HepG2 (cell line): Measurements from ENCODE around the gene NACC2. TPM values are rescaled to one million over a fixed set of nuclear protein-coding genes. Genes with fewer than 3 reads are reported as not detected.

Experiments
- EZH2 ChIP-seq: conservative IDR thresholded peaks from 2 replicates; pipeline ENCODE4 v1.6.1; 2012; ENCODE audit warnings: mild to moderate bottlenecking, low read depth, low read length, moderate library complexity
- GLMP ChIP-seq: sonication (generic); formaldehyde crosslinking; IDR thresholded peaks from 2 replicates; pipeline ENCODE4 v1.9.0; 2021; ENCODE audit warnings: missing genetic modification reagents, mild to moderate bottlenecking, borderline replicate concordance
- GTF2F1 ChIP-seq: fragments of 150-350 bp; IDR thresholded peaks from 2 replicates; pipeline ENCODE4 v1.6.1; 2014; ENCODE audit warnings: low read length
- HIC2 ChIP-seq: sonication (generic); formaldehyde crosslinking; IDR thresholded peaks from 2 replicates; pipeline ENCODE4 v1.9.0; 2022; ENCODE audit warnings: low read depth, missing genetic modification reagents
- HIVEP1 ChIP-seq: sonication (generic); formaldehyde crosslinking; IDR thresholded peaks from 2 replicates; pipeline ENCODE4 v1.4.0; 2020; ENCODE audit warnings: mild to moderate bottlenecking, missing genetic modification reagents
- LCORL ChIP-seq, 2 experiments: fragments of 450-650 bp in 1 of 2; sonication (generic) in 1 of 2; formaldehyde crosslinking in 1 of 2; IDR thresholded peaks; 2 replicates each; pipeline versions ENCODE4 v1.5.0 to v1.6.1; 2017 to 2020; ENCODE audit warnings: antibody characterized with exemption in 1 of 2, missing genetic modification reagents in 1 of 2
- MAFG ChIP-seq: sonication (generic); formaldehyde crosslinking; IDR thresholded peaks from 2 replicates; pipeline ENCODE4 v1.5.1; 2020; ENCODE audit warnings: mild to moderate bottlenecking, missing genetic modification reagents
- PATZ1 ChIP-seq: sonication (generic); formaldehyde crosslinking; IDR thresholded peaks from 2 replicates; pipeline ENCODE4 v1.4.0; 2020; ENCODE audit warnings: missing genetic modification reagents
- PCBP2 ChIP-seq: fragments of 200-400 bp; formaldehyde crosslinking; optimal IDR thresholded peaks from 2 replicates; pipeline ENCODE3; 2018; ENCODE audit warnings: low read length, low read depth; ENCODE audit not compliant: poor library complexity, severe bottlenecking
- PLSCR1 ChIP-seq: sonication (generic); formaldehyde crosslinking; IDR thresholded peaks from 2 replicates; pipeline ENCODE4 v1.5.0; 2020; ENCODE audit warnings: missing genetic modification reagents, mild to moderate bottlenecking, borderline replicate concordance
- SSRP1 ChIP-seq: IDR thresholded peaks from 2 replicates; pipeline ENCODE4 v1.6.1; 2016; ENCODE audit warnings: control low read depth
- ZBTB25 ChIP-seq: IDR thresholded peaks from 2 replicates; pipeline ENCODE4 v1.6.1; 2018; ENCODE audit warnings: missing genetic modification reagents
- ZBTB46 ChIP-seq: sonication (generic); formaldehyde crosslinking; IDR thresholded peaks from 2 replicates; pipeline ENCODE4 v1.4.0; 2020; ENCODE audit warnings: mild to moderate bottlenecking, missing genetic modification reagents, borderline replicate concordance
- ZFP1 ChIP-seq: IDR thresholded peaks from 2 replicates; pipeline ENCODE4 v1.6.1; 2016
- ZNF17 ChIP-seq: sonication (generic); formaldehyde crosslinking; IDR thresholded peaks from 2 replicates; pipeline ENCODE4 v1.5.0; 2020; ENCODE audit warnings: mild to moderate bottlenecking, missing genetic modification reagents
- ZNF513 ChIP-seq: sonication (generic); formaldehyde crosslinking; conservative IDR thresholded peaks from 2 replicates; pipeline ENCODE4 v1.5.0; 2020; ENCODE audit warnings: missing genetic modification reagents
- ZNF619 ChIP-seq: sonication (generic); formaldehyde crosslinking; IDR thresholded peaks from 2 replicates; pipeline ENCODE4 v1.4.0; 2020; ENCODE audit warnings: mild to moderate bottlenecking, missing genetic modification reagents
- ZNF724P ChIP-seq: sonication (generic); formaldehyde crosslinking; IDR thresholded peaks from 2 replicates; pipeline ENCODE4 v1.8.0; 2022; ENCODE audit warnings: missing genetic modification reagents, borderline replicate concordance
- ZNF777 ChIP-seq: sonication (generic); formaldehyde crosslinking; IDR thresholded peaks from 2 replicates; pipeline ENCODE4 v1.4.0; 2020; ENCODE audit warnings: missing genetic modification reagents
- polyA plus RNA-seq, 8 experiments: library from polyadenylated mRNA; depleted of rRNA in 3 of 8; stranded (reverse) in 7 of 8; unstranded in 1 of 8; fragments of >200 nt; fragmentation: Illumina TruSeq in 4 of 8; extraction: Trizol in 4 of 8; gene quantifications; 2 replicates each; pipeline versions ENCODE4 v1.2.1 to v1.2.3, GENCODE V29; 2011 to 2016; ENCODE audit warnings: low read depth in 4 of 8, missing spikeins in 1 of 8, mixed read lengths in 1 of 8; ENCODE audit not compliant: insufficient read depth in 1 of 8
- total RNA-seq, 5 experiments: library from RNA; depleted of rRNA; stranded (reverse); fragments of >200 nt; fragmentation: Illumina TruSeq; extraction: Trizol; gene quantifications; 2 replicates each; pipeline ENCODE4 v1.2.3, GENCODE V29; 2016; ENCODE audit warnings: low read depth in 1 of 5

NACC2 gene
- total and polyA plus RNA-seq, 2 of the 13 experiments (the other 11 are each of a cell fraction or from before 2014, with no cell fraction given) = 5.9 to 12.3 TPM

- TF ChIP-seq ZBTB46 (CRISPR knock-in tag) = no peak
- no peak for TF ChIP-seq ZNF777 (CRISPR knock-in tag)
- no peak for TF ChIP-seq ZBTB25 (CRISPR knock-in tag)
- no peak for TF ChIP-seq EZH2
- 0 out of 2 replicates have a peak, but pooled peaks have one; percentile 43 for TF ChIP-seq HIVEP1 (CRISPR knock-in tag)
- TF ChIP-seq LCORL (IDR thresholded peaks at IDR 0.05) = no peak
- TF ChIP-seq LCORL (CRISPR knock-in tag; IDR thresholded peaks at IDR 0.05) = peak; percentile 55
- TF ChIP-seq GLMP (CRISPR knock-in tag) = no peak
- TF ChIP-seq PCBP2 = no peak
- no peak for TF ChIP-seq ZNF17 (CRISPR knock-in tag)
- no peak for TF ChIP-seq ZNF513 (CRISPR knock-in tag)
- TF ChIP-seq PATZ1 (CRISPR knock-in tag) = peak; percentile 79
- TF ChIP-seq GTF2F1 = no peak
- TF ChIP-seq ZFP1 (CRISPR knock-in tag) = no peak
- TF ChIP-seq ZNF619 (CRISPR knock-in tag) = no peak
- TF ChIP-seq PLSCR1 (CRISPR knock-in tag) = no peak
- no peak for TF ChIP-seq ZNF724P (CRISPR knock-in tag)
- no peak for TF ChIP-seq SSRP1
- TF ChIP-seq MAFG (CRISPR knock-in tag) = no peak
- 0 out of 2 replicates have a peak, but pooled peaks have one; percentile 25 for TF ChIP-seq HIC2
Observed at GRCh38 chr9:136007934-136008692, 87.0 kb downstream of the NACC2 start (continued).
